IMR-90 (cell line): ENCODE results near the gene ZMYM1. TPM values are rescaled to one million over a fixed set of nuclear protein-coding genes. Genes with fewer than 3 reads are reported as not detected.

Experiments used
- ATAC-seq: fragments of 200-7000 bp; cut with Tn5 transposase; 2 replicates; pipeline ENCODE4 v1.9.1; 2020; ENCODE audit warnings: low read depth, mild to moderate bottlenecking, moderate library complexity
- BruUV-seq: library from RNA; stranded (reverse); fragments of 400-500 nt; replicated peaks from 2 replicates; lab custom pipeline; 2021; lab: Mats Ljungman, UMichigan
- CTCF ChIA-PET: fragments of 300-600 bp; formaldehyde crosslinking; extraction: SDS; loops from one replicate; lab custom pipeline; 2021; ENCODE audit warnings: antibody characterized with exemption; lab: Yijun Ruan, JAX
- POLR2A ChIA-PET: fragments of 300-600 bp; sonication (Branson Sonifier 250); formaldehyde crosslinking; loops from one replicate; lab custom pipeline; 2022; ENCODE audit warnings: antibody characterized with exemption; ENCODE audit not compliant: unreplicated experiment; lab: Charles Lee
- DNase-seq: peaks from one replicate; pipeline ENCODE4 v3.0.0; 2013
- H2AFZ ChIP-seq: replicated peaks from 2 replicates; pipeline ENCODE3; 2013; ENCODE audit warnings: low read length, mild to moderate bottlenecking; ENCODE audit not compliant: poor library complexity
- H2AK5ac ChIP-seq: 2 replicates; pipeline ENCODE4 v1.6.1; 2013; ENCODE audit warnings: low read depth, low read length, inconsistent platforms
- H2AK9ac ChIP-seq: replicated peaks from 2 replicates; pipeline ENCODE3; 2013; ENCODE audit warnings: mild to moderate bottlenecking, low read depth, low read length, moderate library complexity; ENCODE audit not compliant: poor library complexity
- H2BK120ac ChIP-seq: 2 replicates; pipeline ENCODE4 v1.6.1; 2013; ENCODE audit warnings: low read depth, low read length, inconsistent platforms
- H2BK15ac ChIP-seq: 3 replicates; pipeline ENCODE4 v1.6.1; 2013; ENCODE audit warnings: low read depth, low read length, inconsistent platforms
- H2BK20ac ChIP-seq: 2 replicates; pipeline ENCODE4 v1.6.1; 2013; ENCODE audit warnings: low read depth, mild to moderate bottlenecking, inconsistent platforms, low read length, moderate library complexity
- H2BK5ac ChIP-seq: 2 replicates; pipeline ENCODE4 v1.6.1; 2013; ENCODE audit warnings: mild to moderate bottlenecking, low read depth, low read length, inconsistent platforms; ENCODE audit not compliant: poor library complexity, severe bottlenecking
- H3K14ac ChIP-seq: replicated peaks from 2 replicates; pipeline ENCODE4 v1.6.1; 2013; ENCODE audit warnings: low read depth, low read length, inconsistent platforms
- H3K18ac ChIP-seq: 2 replicates; pipeline ENCODE4 v1.6.1; 2013; ENCODE audit warnings: low read depth, low read length, control low read depth
- H3K23ac ChIP-seq: 2 replicates; pipeline ENCODE4 v1.6.1; 2013; ENCODE audit warnings: low read depth, low read length, inconsistent platforms
- H3K27ac ChIP-seq: 2 replicates; pipeline ENCODE4 v1.5.1; 2013; ENCODE audit warnings: mild to moderate bottlenecking, control low read depth, low read length; ENCODE audit not compliant: insufficient read depth
- H3K27me3 ChIP-seq: 2 replicates; pipeline ENCODE4 v1.6.1; 2013; ENCODE audit warnings: low read length; ENCODE audit not compliant: control insufficient read depth, insufficient read depth
- H3K36me3 ChIP-seq: 2 replicates; pipeline ENCODE4 v1.6.1; 2013; ENCODE audit warnings: low read length, mixed read lengths; ENCODE audit not compliant: control insufficient read depth, insufficient read depth
- H3K4ac ChIP-seq: 2 replicates; pipeline ENCODE4 v1.6.1; 2013; ENCODE audit warnings: low read depth, low read length, inconsistent platforms
- H3K4me1 ChIP-seq: 2 replicates; pipeline ENCODE4 v1.6.1; 2013; ENCODE audit warnings: low read length, mixed read lengths; ENCODE audit not compliant: control insufficient read depth, insufficient read depth
- H3K4me2 ChIP-seq: 2 replicates; pipeline ENCODE4 v1.6.1; 2013; ENCODE audit warnings: low read depth, mild to moderate bottlenecking, control low read depth, low read length, moderate library complexity
- H3K4me3 ChIP-seq: 2 replicates; pipeline ENCODE4 v1.5.1; 2013; ENCODE audit warnings: low read depth, mild to moderate bottlenecking, control low read depth, low read length, moderate library complexity; ENCODE audit not compliant: insufficient read depth
- H3K56ac ChIP-seq: 2 replicates; pipeline ENCODE4 v1.6.1; 2013; ENCODE audit warnings: low read length, inconsistent platforms; ENCODE audit not compliant: insufficient read depth; ENCODE audit errors: extremely low read depth
- H3K79me1 ChIP-seq, 2 experiments: 2 replicates each; pipeline ENCODE4 v1.6.1; 2013; ENCODE audit warnings: low read length in 2 of 2, inconsistent platforms in 1 of 2, low read depth in 1 of 2
- H3K9ac ChIP-seq: 2 replicates; pipeline ENCODE4 v1.6.1; 2013; ENCODE audit warnings: low read depth, low read length, control low read depth
- H3K9me1 ChIP-seq: 2 replicates; pipeline ENCODE4 v1.6.1; 2013; ENCODE audit warnings: low read length, inconsistent platforms; ENCODE audit not compliant: insufficient read depth
- H3K9me3 ChIP-seq: 2 replicates; pipeline ENCODE4 v1.6.1; 2013; ENCODE audit warnings: low read length; ENCODE audit not compliant: control insufficient read depth, insufficient read depth
- H4K20me1 ChIP-seq: 2 replicates; pipeline ENCODE4 v1.6.1; 2013; ENCODE audit warnings: low read length, inconsistent platforms; ENCODE audit not compliant: insufficient read depth
- H4K5ac ChIP-seq: 2 replicates; pipeline ENCODE4 v1.6.1; 2013; ENCODE audit warnings: mild to moderate bottlenecking, low read depth, low read length, control low read depth
- H4K8ac ChIP-seq, 2 experiments: 2 replicates each; pipeline ENCODE4 v1.6.1; 2013; ENCODE audit warnings: low read depth in 2 of 2, low read length in 2 of 2, control low read depth in 1 of 2, inconsistent platforms in 1 of 2
- H4K91ac ChIP-seq: 2 replicates; pipeline ENCODE4 v1.6.1; 2013; ENCODE audit warnings: low read depth, low read length, inconsistent platforms; ENCODE audit not compliant: insufficient read depth
- BHLHE40 ChIP-seq: fragments of 150-350 bp; IDR thresholded peaks from 2 replicates; pipeline ENCODE4 v1.6.1; 2016; ENCODE audit warnings: mild to moderate bottlenecking, low read depth, low read length
- CEBPB ChIP-seq: IDR thresholded peaks from 2 replicates; pipeline ENCODE4 v1.6.1; 2012; ENCODE audit warnings: low read depth, low read length, improper control_type of control experiment
- CHD1 ChIP-seq: IDR thresholded peaks from 2 replicates; pipeline ENCODE4 v1.6.1; 2012; ENCODE audit warnings: low read depth, low read length, improper control_type of control experiment
- FOS ChIP-seq: fragments of 150-350 bp; IDR thresholded peaks from 2 replicates; pipeline ENCODE4 v1.6.1; 2016; ENCODE audit warnings: low read depth, low read length
- MXI1 ChIP-seq: IDR thresholded peaks from 2 replicates; pipeline ENCODE4 v1.6.1; 2012; ENCODE audit warnings: low read depth, mild to moderate bottlenecking, low read length, moderate library complexity, borderline replicate concordance
- POLR2A ChIP-seq: IDR thresholded peaks from 2 replicates; pipeline ENCODE4 v1.6.1; 2012; ENCODE audit warnings: mild to moderate bottlenecking, low read depth, low read length
- RAD21 ChIP-seq: IDR thresholded peaks from 2 replicates; pipeline ENCODE4 v1.6.1; 2012; ENCODE audit warnings: low read length, improper control_type of control experiment
- RCOR1 ChIP-seq: IDR thresholded peaks from 2 replicates; pipeline ENCODE4 v1.6.1; 2012; ENCODE audit warnings: mild to moderate bottlenecking, low read length, improper control_type of control experiment; ENCODE audit not compliant: insufficient replicate concordance
- RFX5 ChIP-seq: IDR thresholded peaks from 2 replicates; pipeline ENCODE4 v1.8.0; 2012; ENCODE audit warnings: low read depth, mild to moderate bottlenecking, low read length, moderate library complexity
- SMC3 ChIP-seq: fragments of 150-350 bp; IDR thresholded peaks from 2 replicates; pipeline ENCODE4 v1.6.1; 2016; ENCODE audit warnings: low read depth, mild to moderate bottlenecking, antibody characterized with exemption, low read length, moderate library complexity
- WGBS, 2 experiments: methylation state at CpG; one replicate each; pipeline versions ENCODE4 v1.1.5 to v1.1.7; 2013; ENCODE audit warnings: missing lambda C conversion rate in 2 of 2; ENCODE audit not compliant: insufficient read length in 1 of 2; ENCODE audit errors: extremely low coverage in 2 of 2; 5-methylcytosine and 5-hydroxymethylcytosine counted together
- dilution Hi-C: fragments of 300-500 bp; cut with HindIII; formaldehyde crosslinking; loops from one replicate; pipeline ENCODE4 v1.14.3; 2018; ENCODE audit warnings: low sequenced_read_pairs; ENCODE audit not compliant: unreplicated experiment
- in situ Hi-C: fragments of 300-500 bp; cut with MboI; formaldehyde crosslinking; loops from 3 replicates; pipeline ENCODE4 v1.14.3; 2019; ENCODE audit warnings: low sequenced_read_pairs, inconsistent platforms, mixed read lengths
- intact Hi-C: fragments of 100-400 bp; cut with micrococcal nuclease; formaldehyde crosslinking; loops from 2 replicates; pipeline ENCODE4 v1.10.0; 2022
- polyA plus RNA-seq, 3 experiments: library from polyadenylated mRNA; depleted of rRNA; stranded (reverse); fragments of >200 nt; gene quantifications; 2 replicates each; pipeline ENCODE4 v1.2.3, GENCODE V29; 2012; ENCODE audit warnings: low replicate concordance in 1 of 3
- total RNA-seq: library from RNA; depleted of rRNA; stranded (reverse); fragments of >200 nt; gene quantifications from 2 replicates; pipeline ENCODE4 v1.2.3, GENCODE V29; 2012

ZMYM1 gene
- total and polyA plus RNA-seq, 2 of the 4 experiments (the other 2 are of a cell fraction): 7.2 to 33.9 TPM

- ATAC-seq: no peak
- H3K9me3 ChIP-seq: no peaks in the 10 kb centered on the region
- TF ChIP-seq MXI1 (no peak), CHD1 (no peak), BHLHE40 (no peak), FOS (no peak), SMC3 (no peak), RCOR1 (no peak), RAD21 (no peak), RFX5 (no peak), CEBPB (no peak), POLR2A (no peak)
- in situ Hi-C loops: no loop called here
- dilution Hi-C loops: no loop called here
- peak overlapping the region; percentile 59; the same call in 1 of the 2 replicates for H2AK5ac ChIP-seq
- WGBS, 2 experiments: no CpG with 5 or more reads among the region's 5 CpGs
- peak overlapping the region; percentile 97 for H2BK5ac ChIP-seq
- H3K4me1 ChIP-seq: peaks cover 4% of the 10 kb centered on the region
- H3K9me1 ChIP-seq: no peaks in the 10 kb centered on the region; the same call in 1 of the 2 replicates
- H2AFZ ChIP-seq: no peak overlapping the region
- H3K4ac ChIP-seq: peak overlapping the region; percentile 25; the same call in 1 of the 2 replicates
- H4K5ac ChIP-seq: no peak overlapping the region
- no peak overlapping the region for H2BK120ac ChIP-seq
- intact Hi-C loops: loop anchor here (2.0 to 5.0 kb wide), 2 partner anchors 48 to 147 kb away; partner anchors contain the start of gene ZMYM1
- no peak overlapping the region for H3K27ac ChIP-seq
- H4K91ac ChIP-seq: no peak overlapping the region
- no peak overlapping the region for H2AK9ac ChIP-seq
- no peak overlapping the region for H2BK20ac ChIP-seq
- POLR2A ChIA-PET: no interaction called here
- H3K4me3 ChIP-seq: peak overlapping the region; percentile 58
- no peak overlapping the region; the same call in 1 of the 2 replicates for H3K56ac ChIP-seq
- no peaks in the 10 kb centered on the region for H3K27me3 ChIP-seq
- H3K14ac ChIP-seq: peak overlapping the region; percentile 96; the same call in 1 of the 2 replicates
- H3K36me3 ChIP-seq: peaks cover 4% of the 10 kb centered on the region
- peak overlapping the region; percentile 35; the same call in 1 of the 2 replicates for H3K9ac ChIP-seq
- no TSS peak for BruUV-seq
- no peak overlapping the region for H3K23ac ChIP-seq
- H4K8ac ChIP-seq: peak overlapping the region in 1 of 2 experiments; percentile 56; a peak in 1 of 4 replicates
- no peak overlapping the region for H2BK15ac ChIP-seq
- H3K79me1 ChIP-seq: peaks cover 16 to 22% of the 10 kb centered on the region in 2 experiments
- peaks cover 4% of the 10 kb centered on the region for H4K20me1 ChIP-seq
- DNase-seq: no peak
- peak overlapping the region; percentile 88 for H3K4me2 ChIP-seq
- CTCF ChIA-PET: no interaction called here
- no peak overlapping the region for H3K18ac ChIP-seq
These were observed 48.8 kb upstream of the ZMYM1 start for GRCh38 chr1:35030338-35030737.
